Astrocyte of the spinal cord (primary cell): Measurements from ENCODE around the gene INS.

Source experiments
- DNase-seq: peaks from one replicate; pipeline ENCODE4 v3.0.0; 2011; ENCODE audit warnings: low read depth, low spot score
- H3K4me3 ChIP-seq: 2 replicates; pipeline ENCODE4 v1.5.1; 2011; ENCODE audit warnings: low read depth, mild to moderate bottlenecking, low read length, moderate library complexity
- in situ Hi-C: cut with HindIII; loops from 2 replicates; pipeline ENCODE4 v1.10.0; 2017; ENCODE audit warnings: low sequenced_read_pairs
- TF ChIP-seq, protein P1 (sequence below): IDR thresholded peaks from 2 replicates; pipeline ENCODE4 v1.5.1; 2012; ENCODE audit warnings: low read depth, mild to moderate bottlenecking, low read length, inconsistent platforms

The INS gene

DNA sequence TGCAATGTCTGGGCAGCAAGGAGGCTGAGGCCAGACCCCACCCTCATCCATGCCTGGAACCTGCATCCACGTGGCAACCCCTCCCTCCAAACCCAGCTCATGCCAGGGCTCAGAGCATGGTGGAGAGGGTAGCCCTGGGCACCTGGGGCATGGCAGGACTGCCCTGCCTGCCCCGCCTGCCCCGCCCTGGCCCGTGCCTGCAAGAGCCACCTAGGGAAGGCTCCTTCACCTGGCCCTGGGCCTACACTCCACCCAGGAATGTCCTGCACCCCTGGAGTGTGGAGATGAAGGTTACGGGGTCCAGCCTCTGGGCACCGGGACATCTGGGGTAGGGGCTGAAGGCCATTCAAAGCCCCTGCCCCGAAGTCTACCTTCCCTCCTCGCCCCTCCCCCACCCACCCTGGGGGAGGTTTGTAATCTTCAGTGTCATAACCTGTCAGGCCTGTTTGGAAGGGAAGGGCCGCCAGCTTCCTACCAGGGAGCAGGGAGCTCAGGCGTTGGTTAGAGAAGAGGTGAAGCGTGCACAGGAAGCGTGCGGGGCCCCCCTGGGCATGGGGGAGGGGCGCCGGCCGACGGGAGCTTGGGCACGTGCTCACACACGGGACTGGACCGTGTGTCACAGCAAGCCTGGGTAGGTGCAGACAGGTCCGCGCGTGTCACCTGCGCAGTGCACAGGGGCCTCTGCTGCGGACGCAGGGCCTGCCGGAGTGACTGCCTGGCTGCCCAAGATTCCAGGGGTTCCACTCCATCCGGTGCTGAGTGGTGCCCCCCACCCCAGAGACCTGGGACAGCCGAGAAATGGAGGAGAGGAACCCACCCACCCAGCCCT is 41.3 kb upstream of the INS start:
- in situ Hi-C loops: no loop called here
- TF ChIP-seq, protein P1, sequence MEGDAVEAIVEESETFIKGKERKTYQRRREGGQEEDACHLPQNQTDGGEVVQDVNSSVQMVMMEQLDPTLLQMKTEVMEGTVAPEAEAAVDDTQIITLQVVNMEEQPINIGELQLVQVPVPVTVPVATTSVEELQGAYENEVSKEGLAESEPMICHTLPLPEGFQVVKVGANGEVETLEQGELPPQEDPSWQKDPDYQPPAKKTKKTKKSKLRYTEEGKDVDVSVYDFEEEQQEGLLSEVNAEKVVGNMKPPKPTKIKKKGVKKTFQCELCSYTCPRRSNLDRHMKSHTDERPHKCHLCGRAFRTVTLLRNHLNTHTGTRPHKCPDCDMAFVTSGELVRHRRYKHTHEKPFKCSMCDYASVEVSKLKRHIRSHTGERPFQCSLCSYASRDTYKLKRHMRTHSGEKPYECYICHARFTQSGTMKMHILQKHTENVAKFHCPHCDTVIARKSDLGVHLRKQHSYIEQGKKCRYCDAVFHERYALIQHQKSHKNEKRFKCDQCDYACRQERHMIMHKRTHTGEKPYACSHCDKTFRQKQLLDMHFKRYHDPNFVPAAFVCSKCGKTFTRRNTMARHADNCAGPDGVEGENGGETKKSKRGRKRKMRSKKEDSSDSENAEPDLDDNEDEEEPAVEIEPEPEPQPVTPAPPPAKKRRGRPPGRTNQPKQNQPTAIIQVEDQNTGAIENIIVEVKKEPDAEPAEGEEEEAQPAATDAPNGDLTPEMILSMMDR: no peak
- no peak overlapping the region for H3K4me3 ChIP-seq
- DNase-seq: no peak

DNA sequence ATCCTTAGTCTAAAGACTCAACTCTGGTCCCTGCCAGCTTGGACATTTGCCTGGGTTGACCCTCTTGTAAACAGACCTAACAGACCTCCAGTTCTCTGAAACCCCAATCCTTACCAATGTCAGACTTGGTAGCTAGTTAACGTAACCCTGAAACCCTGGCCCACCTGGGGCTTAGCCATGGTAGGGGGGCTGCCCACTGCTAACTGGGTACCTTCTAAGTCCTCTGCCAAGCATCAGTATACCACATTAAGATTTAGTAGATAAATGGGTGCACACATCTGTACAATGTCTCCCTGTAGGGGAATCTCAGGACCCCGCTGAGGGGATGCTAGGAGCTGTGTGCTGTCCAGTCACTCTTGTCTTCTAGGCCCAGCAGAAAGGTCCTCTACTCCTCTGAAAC is 40.5 kb upstream of the INS start:
- DNase-seq: no peak
- in situ Hi-C loops: no loop called here
- H3K4me3 ChIP-seq: no peak overlapping the region
- TF ChIP-seq, protein P1: no peak

DNA sequence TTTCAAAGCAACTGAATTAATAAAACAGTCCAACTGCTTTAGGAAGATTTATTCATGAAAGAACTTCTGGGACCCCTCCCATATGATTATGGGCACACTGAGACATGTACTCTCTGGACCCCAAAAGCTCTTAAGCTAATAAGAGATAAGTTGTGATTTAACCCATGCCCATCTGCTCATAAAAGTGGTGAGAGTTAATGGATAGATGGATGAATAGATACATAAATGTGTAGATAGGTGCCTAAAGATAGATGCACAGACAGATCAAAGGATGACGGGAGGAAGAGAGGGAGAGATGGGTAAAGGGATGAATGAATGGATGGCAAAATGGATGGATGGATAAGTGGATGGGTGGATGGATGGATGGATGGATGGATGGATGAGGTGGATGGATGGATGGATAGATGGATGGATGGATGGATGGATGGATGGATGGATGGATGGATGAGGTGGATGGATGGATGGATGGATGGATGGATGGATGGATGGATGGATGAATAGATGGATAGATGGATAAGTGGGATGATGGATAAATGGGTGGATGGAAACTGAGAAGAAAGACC is 40.0 kb upstream of the INS start:
- TF ChIP-seq, protein P1: no peak
- in situ Hi-C loops: no loop called here
- DNase-seq: no peak
- H3K4me3 ChIP-seq: no peak overlapping the region

DNA sequence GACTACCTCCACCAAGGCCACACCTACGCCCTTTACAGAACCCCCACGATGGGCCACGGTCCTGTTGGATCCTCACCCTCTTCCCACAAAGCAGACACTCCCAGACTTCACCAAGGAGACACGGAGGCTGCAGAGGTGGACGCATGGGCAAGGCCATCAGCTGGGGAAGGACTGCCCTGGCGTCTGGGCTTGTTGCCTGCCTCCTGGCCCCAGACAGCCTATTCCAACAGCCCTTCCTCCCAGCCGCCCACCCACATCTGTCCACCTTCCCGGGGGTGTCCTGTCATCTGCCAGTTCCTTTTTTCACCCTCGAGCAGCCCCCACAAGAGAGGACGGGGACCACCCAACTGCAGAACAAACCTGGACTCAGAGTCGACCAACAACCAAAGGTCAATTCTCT is 39.5 kb upstream of the INS start:
- in situ Hi-C loops: no loop called here

DNA sequence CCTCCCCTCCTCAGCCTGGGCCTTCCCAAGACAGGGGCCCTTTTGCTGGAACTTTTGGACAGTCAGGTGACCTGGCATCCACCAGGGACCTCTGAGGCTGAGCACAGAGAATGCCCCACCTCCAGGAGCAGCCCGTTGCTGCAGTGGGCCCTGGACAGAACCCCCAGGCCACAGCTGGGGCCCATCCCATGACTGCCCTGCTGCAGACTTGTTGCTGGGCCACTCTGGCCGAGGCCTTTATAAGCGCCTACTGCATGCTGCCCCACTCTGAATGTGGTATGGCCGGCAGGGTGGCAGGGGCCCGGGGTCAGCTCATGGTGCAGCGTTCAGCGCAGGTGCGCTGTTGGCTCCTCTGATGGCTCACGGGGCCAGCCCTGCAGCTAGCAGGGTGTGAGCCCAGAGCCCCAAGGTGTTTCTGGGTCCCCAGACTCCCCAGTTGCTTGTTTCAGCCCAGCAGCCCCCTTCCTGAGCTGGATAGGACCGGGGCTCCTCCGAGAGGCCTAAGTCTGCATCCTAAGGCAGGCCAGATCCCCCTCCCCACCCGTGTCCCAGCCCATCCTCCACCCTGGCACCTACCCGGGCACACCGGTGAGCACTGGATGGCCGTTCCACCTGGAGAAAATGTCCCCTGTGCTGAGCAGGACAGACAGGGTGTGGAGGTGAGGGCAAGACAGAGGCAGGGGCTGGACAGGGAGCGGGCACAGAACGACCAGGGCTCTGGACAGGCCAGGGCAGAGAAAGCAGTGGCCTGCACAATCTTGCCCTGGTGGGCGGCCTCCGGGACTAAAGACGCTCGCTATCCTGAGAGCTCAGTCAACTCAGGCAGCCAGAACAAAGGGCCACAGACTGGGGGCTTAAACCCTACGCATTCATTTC is 38.7 kb upstream of the INS start:
- DNase-seq: no peak
- in situ Hi-C loops: no loop called here
- TF ChIP-seq, protein P1: no peak
- H3K4me3 ChIP-seq: no peak overlapping the region

More for the DNA sequence above, 39.5 kb upstream of the INS start:
- TF ChIP-seq, protein P1: no peak
- no peak overlapping the region for H3K4me3 ChIP-seq
- DNase-seq: no peak

DNA sequence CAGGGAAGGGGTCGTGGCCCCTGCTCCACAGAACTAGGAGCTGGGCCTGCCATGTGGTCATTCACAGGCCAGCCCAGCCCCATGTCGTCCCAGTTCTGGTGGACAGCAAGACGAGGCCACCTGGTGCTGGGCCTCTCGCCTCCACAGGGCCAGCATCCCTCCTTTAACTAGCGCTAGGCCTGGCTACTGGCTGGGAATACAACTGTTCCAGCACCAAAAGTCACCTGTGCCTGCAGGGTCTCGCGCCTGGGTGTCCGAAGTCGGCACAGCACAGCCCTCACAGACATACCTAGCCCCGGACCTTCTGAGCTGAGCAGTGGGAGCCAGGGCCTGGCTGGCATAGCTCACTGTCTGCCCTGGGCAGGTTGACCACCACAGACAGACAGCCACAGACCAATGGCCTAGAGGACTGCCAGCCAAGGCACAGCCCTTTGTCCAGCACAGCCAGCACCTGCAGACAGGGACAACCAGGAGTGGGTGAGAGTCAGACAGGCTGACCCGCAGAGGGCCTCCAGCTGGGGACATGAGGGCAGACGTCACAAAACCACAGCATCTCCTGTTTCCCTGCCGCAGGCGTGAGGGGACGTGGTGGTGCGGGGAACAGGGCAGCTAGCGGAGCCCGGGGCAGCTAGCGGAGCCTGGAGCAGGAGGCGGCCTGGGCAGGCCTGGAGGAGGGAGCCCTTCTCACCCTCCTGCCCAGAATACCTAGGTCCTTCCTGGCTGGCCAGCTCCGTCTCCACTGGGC is 37.8 kb upstream of the INS start:
- in situ Hi-C loops: no loop called here
- TF ChIP-seq, protein P1: no peak
- H3K4me3 ChIP-seq: no peak overlapping the region
- no peak for DNase-seq
